CD4-positive, alpha-beta T cell treated with Interleukin-4 for 4 hours (primary cell): ENCODE measurements around the gene RBM8A.

Experiments
- DNase-seq: peaks from one replicate; pipeline ENCODE4 v3.0.0-alpha.2; 2020

The RBM8A gene

GRCh38 chr1:145912128-145912641 is 15.1 kb downstream of the RBM8A start:
- no peak for DNase-seq

GRCh38 chr1:145908653-145909052 is 18.6 kb downstream of the RBM8A start:
- no peak for DNase-seq

DNA sequence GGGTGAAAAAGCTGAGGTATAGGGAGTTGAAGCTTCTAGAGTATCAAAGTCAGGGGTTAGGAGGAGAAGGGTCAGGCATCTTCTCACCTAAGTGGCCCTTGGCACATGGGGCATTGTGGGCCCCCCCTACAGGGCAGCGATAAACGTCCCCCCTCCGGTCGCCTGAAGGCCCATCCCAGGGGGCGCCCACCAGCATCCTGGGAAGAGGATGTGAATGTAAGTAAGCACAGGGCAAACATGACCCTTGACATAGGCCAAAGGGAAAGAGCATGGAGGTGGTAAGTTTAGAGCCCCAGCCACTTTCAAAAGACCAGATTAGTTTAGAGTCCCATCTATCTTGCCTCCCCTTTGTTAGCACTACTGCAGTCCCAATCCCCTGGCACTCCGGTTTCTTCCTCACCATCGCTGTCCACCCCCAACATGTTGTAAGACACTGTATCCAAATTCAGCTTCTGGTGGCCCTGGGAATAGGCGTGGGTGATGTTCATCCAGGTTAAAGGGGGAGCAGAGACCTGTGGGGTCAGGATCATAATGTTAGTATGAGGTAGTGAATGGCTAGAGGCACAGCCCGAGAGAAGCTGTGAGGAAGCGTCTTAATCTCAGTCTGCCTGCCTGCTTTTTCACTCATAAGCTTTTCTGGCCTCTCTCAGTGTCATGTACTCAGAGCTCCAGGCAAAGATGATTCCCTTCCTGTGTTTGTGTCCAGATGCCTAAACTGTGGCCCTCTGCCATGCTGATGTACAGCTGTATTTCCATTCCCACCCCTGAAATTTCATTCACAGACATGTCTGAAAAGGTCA is 20.1 kb downstream of the RBM8A start:
- no peak for DNase-seq

GRCh38 chr1:145901312-145902021 is 25.8 kb downstream of the RBM8A start:
- no peak for DNase-seq

- no peak for DNase-seq
Measured at GRCh38 chr1:145898756-145899155, 28.5 kb downstream of the RBM8A start.

GRCh38 chr1:145897969-145898368 is 29.3 kb downstream of the RBM8A start:
- no peak for DNase-seq

DNA sequence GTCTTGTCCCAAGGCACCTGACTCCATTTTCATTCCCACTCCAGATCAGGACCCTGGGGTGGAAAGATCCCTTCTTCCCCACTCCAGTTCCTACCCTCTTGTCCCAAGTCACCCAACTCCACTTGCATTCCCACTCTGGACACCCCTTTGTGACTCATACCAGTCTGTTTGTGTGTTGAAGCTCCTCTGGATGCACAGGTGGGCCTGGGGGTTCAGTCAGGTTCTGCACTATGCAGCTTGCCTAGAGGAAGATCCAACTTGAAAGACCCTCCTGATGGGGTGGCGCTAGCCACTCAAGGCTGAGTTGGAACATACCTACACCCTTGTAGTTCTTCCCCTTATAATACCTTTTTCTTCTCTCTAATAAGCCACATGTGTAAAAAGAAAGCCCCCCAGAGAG is 31.8 kb downstream of the RBM8A start:
- no peak for DNase-seq

GRCh38 chr1:145893306-145894055 is 33.8 kb downstream of the RBM8A start:
- DNase-seq = no peak

DNA sequence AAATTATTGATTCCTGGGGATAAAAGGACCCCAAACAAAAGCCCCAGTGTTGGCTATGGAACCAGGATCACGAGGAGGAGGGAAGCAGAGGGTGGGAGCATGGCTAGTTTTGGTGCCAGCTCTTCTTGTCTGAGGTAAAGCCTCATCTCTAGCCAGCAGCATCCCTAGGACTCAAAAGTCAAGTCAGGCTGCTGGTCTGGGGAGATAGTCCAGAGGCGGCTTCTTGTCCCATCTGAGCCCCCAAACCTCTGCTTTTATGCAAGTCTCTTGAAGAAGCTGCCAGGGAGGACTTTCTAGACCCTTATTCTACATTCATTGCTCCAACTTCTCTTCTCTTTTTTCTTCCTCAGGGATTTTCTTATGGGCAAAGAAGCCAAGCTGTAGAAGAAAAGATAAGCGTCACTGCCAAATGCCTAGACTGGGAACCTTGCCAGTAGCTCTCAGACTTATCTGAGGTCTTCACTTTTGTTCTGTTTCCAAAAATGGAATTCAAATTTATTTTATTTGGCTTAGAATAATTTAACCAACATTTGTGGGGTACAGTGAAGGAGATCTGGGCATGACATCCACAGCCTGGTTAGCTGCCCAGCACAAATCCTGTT is 34.7 kb downstream of the RBM8A start:
- DNase-seq = no peak

- peak; percentile 33 for DNase-seq
Measured at GRCh38 chr1:145891587-145892485, 35.4 kb downstream of the RBM8A start.

- no peak for DNase-seq
Measured at GRCh38 chr1:145891143-145891542, 36.1 kb downstream of the RBM8A start.

GRCh38 chr1:145889722-145890121 is 37.6 kb downstream of the RBM8A start:
- DNase-seq = no peak

GRCh38 chr1:145887631-145888030 is 39.7 kb downstream of the RBM8A start:
- DNase-seq = no peak

- no peak for DNase-seq
Measured at GRCh38 chr1:145886816-145887215, 40.5 kb downstream of the RBM8A start.

DNA sequence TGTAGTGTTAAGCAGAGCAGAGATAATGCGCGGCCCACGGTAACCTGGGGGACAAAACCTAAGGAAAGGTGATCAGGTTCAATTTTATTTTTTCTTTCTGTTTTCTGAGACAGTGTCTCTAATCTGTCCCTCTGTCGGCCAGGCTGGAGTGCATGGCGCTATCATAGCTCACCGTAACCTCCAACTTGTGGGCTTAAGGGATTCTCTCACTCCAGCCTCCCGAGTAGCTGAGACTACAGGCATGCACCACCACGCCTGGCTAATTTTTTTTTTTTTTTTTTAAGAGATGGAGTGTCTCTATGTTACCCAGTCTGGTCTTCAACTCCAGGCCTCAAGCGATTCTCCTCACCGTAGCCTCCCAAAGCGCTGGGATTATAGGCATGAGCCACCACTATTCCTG is 40.9 kb downstream of the RBM8A start:
- no peak for DNase-seq

GRCh38 chr1:145885738-145886287 is 41.5 kb downstream of the RBM8A start, which contains the start of gene ANKRD35:
TSS of gene ANKRD35 (minus strand) at chr1:145885866. CDS start at chr1:145885758, 108 bp downstream.
- DNase-seq = peak; percentile 64

- no peak for DNase-seq
Measured at GRCh38 chr1:145884675-145885074, 42.6 kb downstream of the RBM8A start.

DNA sequence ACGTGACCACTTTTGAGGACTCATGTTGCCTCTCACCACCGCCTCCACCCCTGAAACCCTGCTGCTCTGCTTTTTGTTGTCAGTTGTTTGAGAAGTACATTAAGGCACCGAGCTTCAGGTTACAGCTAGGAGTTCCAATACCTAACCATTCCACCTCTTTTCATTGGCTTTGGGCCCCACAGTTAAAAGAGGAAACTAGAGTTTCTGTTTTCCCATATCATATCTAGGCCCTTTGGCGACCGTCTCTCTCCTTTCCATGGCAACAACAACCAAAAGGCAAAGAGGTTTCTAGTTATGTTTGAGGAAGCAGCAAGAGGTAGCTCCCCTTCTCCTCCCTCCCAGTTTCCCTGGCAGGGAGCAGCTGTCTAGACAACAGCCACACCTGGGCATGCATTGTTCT is 47.5 kb downstream of the RBM8A start:
- DNase-seq = no peak

GRCh38 chr1:145878724-145879123 is 48.6 kb downstream of the RBM8A start:
- DNase-seq = no peak

DNA sequence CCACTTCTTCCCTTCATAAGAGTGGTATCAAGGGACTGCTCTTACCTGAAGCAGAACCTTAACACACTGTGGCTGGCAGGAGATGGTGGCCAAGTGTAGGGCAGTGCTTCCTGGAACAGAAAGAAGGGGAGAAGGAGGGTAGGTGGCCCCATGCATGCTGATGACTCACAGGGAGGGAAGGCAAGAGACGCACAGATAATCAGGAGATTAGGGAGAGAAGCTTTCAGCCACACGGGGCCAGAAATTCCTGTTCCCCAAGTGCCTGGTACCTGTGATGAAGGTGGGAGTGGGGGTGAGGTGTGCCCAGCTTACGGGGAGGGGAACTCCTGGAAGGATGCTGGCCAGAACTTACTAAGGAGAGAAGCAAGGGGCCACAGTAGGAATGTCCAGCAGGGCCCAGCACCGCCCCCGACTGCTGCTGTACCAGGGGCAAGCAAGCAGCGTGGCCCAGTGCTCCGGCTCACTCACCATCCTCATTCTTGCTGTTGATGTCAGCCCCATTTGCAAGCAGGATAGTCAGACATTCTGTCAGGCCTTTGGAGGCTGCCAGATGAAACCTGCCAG is 49.3 kb downstream of the RBM8A start:
- DNase-seq = no peak

DNA sequence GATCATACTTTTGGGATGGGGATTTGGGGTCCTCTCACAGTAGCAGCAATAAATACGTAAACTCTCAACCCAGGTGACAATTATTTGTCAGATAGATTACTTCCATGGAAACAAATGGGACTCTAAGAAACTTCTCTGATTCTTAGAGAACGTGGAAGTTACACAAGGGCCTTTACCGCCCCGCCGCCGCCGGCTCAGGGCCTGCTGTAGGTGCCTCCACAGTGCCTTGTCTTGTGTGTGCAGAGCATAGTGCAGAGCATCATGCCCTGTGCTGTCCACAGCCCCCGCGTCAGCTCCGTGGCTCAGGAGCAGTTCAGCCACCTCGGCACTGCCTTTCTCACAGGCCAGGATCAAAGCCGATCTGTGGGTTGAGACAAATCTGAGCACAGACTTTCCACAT is 52.6 kb downstream of the RBM8A start:
- no peak for DNase-seq
